ENCODE results near the gene HS1BP3.

Gene HS1BP3

GRCh38 chr2:20674309-20674965 lies 23.5 kb upstream of the HS1BP3 start:
- DNase-seq = no peak

DNA sequence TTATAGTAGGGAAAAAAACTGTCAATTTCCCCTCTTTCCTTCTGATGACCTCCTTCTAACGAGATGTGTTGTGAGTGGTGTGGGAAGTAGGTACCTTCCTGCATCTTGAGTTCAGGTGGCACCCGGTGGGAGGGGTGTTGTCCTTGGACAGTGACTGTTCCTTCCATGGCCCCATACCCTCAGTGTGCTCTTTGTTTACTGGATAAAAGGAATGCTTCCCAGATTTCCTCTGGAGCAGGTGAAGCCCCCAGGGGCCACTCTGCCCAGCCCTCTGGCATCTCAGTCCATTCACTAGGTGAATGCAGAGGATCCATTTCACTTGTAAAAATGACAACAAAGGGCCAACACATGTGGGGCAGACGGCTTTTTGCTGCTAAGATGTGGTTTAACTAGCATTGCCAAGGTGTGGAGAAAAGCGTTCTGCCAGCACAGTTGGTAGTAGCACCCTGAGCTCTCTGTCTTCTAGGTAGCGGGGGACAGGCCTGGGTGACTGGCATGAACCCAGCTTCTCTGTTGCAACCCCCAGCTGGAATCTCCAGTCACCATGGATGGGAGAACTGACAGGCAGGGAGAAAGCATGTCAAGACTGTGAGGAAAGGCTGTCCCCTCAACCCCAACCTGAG lies 22.9 kb upstream of the HS1BP3 start:
- no peak for DNase-seq

GRCh38 chr2:20672201-20672951 lies 21.5 kb upstream of the HS1BP3 start:
- DNase-seq = no peak

GRCh38 chr2:20671736-20672080 lies 20.8 kb upstream of the HS1BP3 start:
- no peak for DNase-seq

- DNase-seq = no peak
Observed at GRCh38 chr2:20671036-20671735, 20.3 kb upstream of the HS1BP3 start.

DNA sequence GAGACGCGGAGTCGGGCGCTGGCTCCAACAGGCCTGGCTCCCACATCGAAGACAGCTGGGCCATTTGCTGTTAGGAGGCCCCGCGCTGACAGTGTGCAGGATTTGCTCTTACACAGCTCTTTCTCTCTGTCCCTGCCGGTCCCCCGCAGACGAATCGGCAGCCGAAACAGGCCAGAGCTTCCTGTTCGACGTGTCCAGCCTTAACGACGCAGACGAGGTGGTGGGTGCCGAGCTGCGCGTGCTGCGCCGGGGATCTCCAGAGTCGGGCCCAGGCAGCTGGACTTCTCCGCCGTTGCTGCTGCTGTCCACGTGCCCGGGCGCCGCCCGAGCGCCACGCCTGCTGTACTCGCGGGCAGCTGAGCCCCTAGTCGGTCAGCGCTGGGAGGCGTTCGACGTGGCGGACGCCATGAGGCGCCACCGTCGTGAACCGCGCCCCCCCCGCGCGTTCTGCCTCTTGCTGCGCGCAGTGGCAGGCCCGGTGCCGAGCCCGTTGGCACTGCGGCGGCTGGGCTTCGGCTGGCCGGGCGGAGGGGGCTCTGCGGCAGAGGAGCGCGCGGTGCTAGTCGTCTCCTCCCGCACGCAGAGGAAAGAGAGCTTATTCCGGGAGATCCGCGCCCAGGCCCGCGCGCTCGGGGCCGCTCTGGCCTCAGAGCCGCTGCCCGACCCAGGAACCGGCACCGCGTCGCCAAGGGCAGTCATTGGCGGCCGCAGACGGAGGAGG lies 19.6 kb upstream of the HS1BP3 start:
- no peak for DNase-seq

GRCh38 chr2:20669562-20670314 lies 18.8 kb upstream of the HS1BP3 start:
- no peak for DNase-seq

DNA sequence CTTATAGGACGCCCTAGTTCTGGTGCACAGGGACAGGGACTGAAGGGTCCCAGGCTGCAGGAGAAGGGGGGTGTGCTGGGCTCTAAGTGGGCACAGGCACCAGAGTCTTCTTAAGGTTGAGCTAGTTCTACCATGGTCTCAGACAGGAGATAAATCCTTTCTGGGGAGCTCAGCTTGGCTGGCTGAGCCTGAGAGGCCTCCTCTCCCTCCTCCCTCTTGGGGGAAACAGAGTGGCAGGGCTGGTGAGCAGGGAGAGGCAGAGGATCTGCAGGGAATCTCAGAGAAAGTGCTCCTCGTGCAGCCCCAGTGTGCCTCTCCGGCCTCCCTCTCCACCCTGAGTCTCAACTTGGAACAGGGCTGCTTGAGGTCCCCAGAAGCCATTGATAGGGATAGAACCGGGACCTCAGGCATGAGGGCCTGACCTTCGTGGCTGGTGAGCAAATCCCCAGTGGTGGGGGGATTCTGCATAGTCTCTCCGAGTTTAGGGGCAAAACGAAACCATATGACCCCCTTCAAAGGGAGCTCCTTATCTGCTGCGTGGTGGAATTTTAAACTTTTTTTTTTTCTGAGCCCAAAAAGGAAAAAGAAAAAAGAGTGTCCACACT lies 18.1 kb upstream of the HS1BP3 start:
- DNase-seq = no peak

DNA sequence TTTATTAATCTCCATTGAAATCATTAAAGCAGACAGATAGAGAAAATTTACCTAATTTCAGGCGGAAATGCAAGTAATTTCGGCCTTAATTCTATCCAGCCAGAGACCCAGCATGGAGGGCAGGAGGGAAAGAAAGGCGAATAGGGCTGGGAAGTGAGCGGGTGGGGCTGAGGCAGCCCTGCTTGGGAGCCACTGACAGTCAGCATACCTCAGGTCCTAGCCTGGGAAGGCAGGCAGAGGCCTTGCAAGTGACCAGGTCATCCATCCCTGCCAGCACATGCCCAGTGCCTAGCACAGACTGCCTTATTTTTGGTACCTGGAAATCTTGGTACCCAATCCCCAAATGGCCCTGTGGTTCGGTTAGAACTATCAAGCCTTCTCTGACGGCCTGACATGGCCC lies 17.6 kb upstream of the HS1BP3 start:
- DNase-seq = no peak

- no peak for DNase-seq
Observed at GRCh38 chr2:20667531-20668401, 16.9 kb upstream of the HS1BP3 start.

- DNase-seq = no peak
Observed at GRCh38 chr2:20667151-20667530, 16.2 kb upstream of the HS1BP3 start.

DNA sequence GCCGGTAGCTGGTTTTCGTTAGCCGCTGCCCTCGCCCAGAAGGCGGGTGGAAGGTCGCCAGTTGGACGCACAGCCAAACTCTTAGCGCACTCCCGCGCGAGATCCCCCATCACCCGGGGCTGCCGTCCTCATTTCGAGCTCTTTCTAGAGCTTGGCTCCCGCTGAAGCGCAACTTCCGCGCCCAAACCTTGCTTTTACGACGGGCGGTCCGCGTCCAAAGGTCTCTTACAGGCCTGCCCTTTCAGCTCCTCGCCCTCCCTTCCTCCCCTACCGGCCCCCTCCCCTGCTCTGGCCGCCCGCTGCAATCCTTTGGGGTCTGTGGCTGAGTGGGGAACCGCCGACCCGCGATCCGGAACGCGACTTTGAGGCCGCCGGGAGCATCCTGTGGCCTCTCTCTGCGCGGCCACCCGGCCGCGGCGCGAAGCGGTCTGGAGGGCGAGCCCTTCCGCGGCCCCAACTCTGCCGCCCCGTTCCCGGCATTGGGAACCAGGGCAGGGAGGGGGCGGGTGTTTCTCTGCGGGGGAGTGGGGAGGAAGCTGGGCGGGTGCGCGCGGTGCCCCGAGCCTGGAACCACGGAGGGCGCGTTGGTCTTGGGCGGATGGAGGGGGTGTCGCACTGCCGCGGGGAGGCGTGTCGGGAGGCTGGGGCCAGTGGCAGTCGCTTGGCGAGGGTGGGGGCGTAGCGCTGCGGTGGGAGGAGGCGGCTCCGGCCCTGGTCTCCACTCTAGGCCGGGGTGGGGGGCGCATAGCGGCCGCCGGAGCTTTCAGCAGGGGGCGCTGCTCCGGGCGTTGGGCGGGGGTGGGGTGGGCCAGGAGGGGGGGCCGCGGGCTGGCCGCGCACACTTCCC lies 15.6 kb upstream of the HS1BP3 start, which contains the start of gene GDF7:
Gene GDF7, plus strand, starts transcription at position 841 of the 847 bp plus-strand sequence. CDS start 96 bp downstream, outside the sequence.
- DNase-seq = no peak

- DNase-seq = no peak
Observed at GRCh38 chr2:20666005-20666303, 15.1 kb upstream of the HS1BP3 start.

DNA sequence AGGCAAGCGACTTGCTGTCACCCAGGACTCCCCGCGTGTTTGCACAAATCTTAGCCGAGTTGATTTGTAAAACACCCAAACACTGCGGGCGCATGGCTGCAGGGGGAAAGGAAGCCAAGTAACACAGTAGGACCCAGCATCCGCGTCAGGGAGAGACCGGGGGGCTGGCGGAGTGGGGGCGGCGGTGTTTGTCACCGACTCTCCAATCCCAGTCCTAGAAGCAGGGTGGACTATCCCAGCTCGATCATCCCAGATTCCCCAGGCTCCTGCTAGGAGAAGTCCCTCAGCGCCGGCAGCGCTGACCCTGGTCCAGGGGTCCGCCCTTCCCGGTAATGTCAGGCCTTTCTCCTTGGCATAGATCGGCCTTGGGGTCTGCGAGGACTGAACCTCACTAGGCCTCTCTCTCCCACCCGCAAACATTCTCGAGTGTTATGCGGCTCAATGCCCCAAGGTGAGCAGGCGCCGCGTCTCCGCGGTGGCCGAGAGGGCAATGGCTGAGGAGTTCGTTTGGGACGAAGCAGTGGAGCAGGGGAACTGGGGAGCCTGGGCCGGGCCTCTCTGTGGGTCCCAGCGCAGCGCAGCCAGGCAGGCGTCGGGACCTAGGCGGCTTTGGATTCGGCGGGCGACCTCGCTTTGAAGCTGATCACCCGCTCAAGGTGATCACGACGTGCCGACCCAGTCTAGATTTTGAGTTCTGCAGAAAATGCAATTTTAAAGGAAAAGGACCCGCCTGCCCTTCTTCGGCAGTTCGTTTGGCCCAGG lies 14.5 kb upstream of the HS1BP3 start:
- no peak for DNase-seq

DNA sequence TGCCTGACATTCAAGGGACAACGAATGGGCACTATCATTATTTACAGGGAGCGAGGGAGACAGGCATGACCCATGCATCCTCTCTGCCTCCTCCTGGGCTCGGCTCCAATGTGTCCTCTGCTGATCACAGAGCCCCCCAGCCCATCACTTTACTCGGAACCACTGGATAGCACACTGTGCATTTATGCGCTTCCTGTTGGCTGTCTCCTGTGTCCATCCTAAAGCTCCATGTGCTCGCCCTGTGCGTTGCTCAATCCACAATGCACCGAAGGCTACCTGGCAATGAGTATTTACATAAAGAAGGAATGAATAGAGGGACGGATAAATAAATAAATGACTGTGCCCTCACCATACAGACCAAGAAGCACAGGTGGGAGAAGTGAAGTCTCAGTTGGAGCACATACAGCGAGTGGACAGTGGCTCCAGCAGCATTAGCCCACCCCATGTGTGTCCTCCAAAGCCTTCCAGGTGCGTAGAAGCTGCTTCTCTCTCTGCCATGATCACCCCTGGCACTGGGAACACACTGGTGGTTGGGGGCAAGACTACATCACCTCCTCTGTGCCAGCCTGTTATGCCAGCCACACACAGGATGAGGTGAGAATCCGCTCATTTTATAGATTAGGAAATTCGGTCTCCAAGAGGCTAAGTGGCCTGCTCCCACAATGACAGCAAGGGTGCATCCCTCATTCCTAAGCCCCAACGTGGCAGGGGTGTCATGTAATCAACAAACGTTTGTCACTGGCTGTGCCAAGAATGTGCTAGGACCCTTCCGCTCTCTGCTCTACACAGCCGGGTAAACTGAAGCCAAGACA lies 13.7 kb upstream of the HS1BP3 start:
- DNase-seq = no peak

DNA sequence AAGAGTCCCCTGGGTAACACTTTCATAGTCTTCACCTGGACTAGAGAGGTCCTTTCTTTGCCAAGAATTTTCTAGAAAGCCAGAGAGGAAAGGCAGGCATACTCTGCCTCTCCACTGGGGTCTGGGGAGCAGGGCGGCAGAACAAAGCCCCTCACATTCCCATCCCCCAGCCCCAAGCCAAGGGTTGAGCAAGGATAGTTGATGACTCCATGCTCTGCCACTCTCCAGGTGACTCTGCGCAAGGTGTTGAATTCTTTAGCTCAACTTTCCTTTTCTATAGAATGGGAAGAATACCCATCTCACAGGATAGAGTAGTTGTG lies 13.1 kb upstream of the HS1BP3 start:
- DNase-seq = no peak

DNA sequence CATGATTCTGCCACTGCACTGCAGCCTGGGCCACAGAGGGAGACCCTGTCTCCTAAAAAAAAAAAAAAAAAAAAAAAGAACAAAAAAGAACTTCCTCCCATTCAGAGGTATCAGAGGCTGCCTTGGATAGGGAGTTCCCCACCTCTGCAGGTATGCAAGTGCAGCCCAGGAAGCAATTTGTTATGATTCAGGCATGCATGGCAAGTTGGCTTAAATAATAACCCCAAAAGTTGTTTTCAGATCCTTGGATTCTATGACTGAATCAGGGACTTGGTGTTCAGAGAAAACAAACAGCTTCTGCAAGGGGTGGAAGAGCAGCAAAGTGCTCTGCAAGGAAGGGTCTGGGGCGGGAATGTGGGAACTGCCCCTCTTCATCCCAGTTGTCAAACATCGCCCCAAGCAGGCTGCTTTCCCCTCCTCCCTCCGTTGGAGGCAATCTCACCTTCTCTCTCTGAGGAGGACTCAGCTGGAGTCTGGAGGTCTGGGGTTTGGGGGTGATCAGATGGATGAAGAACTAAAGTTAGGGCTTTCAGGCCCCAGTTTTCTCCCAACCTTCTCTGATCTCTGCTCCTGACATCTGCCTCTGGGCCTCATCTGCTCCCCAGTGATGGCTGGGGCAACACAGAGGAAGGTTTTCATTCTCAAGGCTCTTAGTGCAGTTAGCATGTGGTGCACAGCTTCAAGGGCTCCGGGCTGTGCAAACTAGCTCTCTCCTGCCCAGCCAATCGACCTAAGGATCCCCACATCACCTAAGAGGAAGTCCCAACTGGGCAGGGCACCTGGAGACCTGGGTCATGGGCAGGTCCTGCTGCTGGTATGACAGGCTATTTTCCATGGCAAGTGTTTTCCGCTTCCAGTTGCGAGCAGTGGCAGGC lies 12.5 kb upstream of the HS1BP3 start:
- peak; percentile 17 for DNase-seq
